MV-4-11 (cell line): ENCODE results near the gene TTN.

ENCODE experiments used
- DNase-seq: peaks from one replicate; lab custom pipeline; 2025; lab: John Stamatoyannopoulos, UW

TTN gene

DNA sequence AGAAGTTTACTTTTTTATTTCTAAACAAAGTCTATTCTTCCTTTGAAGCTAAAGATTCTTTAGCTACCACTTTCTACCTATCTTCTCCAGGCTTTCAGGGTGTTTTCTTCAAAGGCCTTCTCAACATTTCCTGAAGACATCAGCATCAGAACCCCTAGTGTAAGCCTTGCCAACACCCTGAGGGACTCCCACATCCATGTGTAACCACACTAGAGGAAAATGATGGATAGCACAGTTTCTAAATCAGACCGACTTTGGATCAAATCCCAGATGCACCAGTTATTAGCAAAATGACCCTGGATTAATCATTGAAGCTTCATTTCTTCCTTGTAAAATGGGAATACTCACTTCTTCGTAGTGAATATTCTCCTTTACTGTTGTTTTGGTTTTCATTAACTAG, 4.7 kb upstream of the TTN start:
- no peak for DNase-seq

DNA sequence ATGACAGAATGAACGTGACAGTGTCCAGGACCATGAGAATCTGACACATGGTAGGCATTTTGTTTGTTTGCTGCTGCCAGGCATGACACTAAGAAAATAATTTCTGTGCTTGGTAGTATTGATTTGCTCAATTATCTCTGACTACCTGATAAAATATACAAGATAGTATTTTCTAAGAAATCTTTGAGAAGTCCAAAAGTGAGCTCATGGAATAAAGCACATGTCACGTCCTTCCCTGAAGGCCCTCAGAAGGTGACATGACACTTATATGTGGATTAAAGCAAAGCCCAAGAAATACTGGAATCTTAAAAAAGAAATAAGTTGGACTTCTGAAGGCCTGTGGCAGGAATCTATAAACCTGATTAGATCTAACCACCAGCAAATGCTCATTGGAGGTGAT, 3.8 kb upstream of the TTN start:
- no peak for DNase-seq

- DNase-seq: no peak
These were observed 3.2 kb upstream of the TTN start for GRCh38 chr2:178810422-178810821.

DNA sequence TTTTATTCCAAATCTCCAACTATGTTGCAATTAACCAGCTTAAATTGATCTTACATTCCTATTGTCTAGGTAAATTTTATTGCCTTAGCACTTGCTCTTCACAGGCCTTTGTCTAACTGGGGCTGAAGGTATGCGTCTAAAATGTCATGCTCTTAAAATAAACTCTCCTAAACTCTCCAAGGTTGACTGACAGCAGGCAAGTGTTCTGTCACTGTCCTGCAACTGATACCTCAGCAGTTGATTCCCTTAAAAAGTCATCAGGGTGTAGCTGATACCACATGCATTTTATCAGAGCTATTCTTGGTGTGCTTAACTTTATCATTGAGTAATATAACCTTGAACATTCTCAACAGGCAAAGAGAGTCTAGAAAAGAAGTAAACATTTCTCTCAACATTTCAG, 680 bp downstream of the TTN start:
- DNase-seq: no peak

GRCh38 chr2:178805457-178805856, 1.8 kb downstream of the TTN start:
- DNase-seq: no peak

- peak; percentile 57 for DNase-seq
These were observed 2.4 kb downstream of the TTN start for GRCh38 chr2:178804791-178805190.

GRCh38 chr2:178800510-178800909, 6.7 kb downstream of the TTN start:
- DNase-seq: no peak

DNA sequence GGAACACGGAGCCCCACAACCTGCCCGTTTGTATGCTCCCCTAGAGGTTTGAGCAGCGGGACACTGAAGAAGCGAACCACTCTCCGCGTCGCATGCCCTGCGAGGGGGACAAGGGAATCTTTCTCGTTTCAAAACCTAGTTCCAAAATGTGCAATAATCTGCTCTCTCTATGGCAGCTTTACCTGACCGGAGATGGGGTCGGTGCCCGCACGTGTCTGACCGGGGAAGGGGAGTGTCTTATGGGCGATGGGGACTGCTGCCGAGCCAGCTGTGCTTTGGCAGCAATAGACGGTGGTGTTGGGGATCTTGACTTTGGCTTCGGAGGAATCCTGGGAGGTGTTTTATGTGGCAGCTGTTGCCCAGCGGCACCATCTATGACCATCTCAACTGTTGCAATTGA, 7.9 kb downstream of the TTN start:
- DNase-seq: no peak

DNA sequence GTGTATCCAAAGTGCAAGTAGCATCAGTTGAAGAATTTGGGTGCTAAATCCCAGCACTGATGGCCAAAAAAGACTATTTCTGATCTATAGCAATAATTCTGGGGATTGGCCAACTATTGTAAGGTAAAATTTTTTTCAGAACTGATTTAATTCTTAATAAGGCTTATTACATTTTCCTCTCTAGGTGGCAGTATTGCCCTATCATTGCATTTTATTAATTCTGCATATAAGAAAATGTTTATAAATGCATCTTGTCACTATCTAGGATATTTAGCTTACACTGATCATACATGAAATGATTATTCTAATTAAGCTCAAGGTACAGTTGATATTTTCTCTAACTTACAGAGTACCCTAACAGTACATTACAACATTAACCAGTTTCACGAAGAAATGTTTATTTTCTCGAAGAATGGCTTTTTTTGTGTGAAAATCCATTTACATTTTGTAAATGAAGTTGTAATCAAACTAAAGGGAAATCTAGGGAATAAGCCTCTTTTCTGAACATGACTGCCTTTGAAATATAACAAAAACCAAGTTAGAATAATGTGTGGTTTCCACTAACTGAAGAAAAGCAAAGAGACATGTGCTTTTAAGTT, 11.0 kb downstream of the TTN start:
- DNase-seq: peak; percentile 1

- DNase-seq: no peak
These were observed 19.3 kb downstream of the TTN start for GRCh38 chr2:178787934-178788333.

- DNase-seq: no peak
These were observed 20.1 kb downstream of the TTN start for GRCh38 chr2:178787155-178787554.

DNA sequence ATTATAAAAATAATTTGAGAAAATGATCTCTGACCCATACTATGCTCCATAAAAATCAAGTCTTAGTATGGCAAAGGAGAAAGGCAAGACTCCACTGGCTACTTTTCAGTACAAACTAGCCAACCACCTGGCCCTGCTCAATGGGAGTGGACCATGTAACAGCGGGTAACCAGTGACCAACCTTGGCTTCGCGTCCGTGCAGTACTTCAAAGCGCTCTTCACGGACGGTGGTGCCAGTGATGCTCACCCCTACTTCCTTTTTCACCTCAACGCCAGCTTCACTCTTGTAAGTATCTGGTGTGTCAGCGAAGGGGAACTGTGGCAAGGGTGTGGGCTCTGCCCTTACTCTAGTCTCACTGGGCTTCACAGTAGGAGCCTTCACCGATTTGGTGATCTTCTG, 23.3 kb downstream of the TTN start:
- no peak for DNase-seq

GRCh38 chr2:178782236-178782635, 25.0 kb downstream of the TTN start:
- DNase-seq: no peak

GRCh38 chr2:178777577-178777976, 29.6 kb downstream of the TTN start:
- DNase-seq: no peak

DNA sequence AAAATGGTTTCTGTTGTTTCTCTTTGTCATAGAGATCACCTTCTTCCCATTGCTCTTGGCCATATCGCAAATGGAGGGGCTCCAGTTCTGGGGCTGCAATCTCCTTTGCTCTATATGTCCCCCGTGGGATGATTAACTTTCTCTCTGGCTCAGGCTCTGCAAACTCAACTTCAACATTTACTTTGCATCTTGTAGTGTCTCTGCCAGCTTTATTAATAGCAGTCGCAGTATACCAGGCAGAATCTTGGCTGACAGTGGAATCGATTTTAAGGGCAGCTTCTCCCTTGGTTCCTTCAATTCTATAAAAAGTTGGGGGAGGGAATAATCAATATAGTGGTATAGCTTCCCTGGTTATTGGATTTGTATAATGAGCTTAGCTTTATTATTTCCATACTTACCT, 30.5 kb downstream of the TTN start:
- DNase-seq: no peak

- no peak for DNase-seq
These were observed 31.2 kb downstream of the TTN start for GRCh38 chr2:178775975-178776374.

- DNase-seq: no peak
These were observed 36.7 kb downstream of the TTN start for GRCh38 chr2:178770518-178770917.

DNA sequence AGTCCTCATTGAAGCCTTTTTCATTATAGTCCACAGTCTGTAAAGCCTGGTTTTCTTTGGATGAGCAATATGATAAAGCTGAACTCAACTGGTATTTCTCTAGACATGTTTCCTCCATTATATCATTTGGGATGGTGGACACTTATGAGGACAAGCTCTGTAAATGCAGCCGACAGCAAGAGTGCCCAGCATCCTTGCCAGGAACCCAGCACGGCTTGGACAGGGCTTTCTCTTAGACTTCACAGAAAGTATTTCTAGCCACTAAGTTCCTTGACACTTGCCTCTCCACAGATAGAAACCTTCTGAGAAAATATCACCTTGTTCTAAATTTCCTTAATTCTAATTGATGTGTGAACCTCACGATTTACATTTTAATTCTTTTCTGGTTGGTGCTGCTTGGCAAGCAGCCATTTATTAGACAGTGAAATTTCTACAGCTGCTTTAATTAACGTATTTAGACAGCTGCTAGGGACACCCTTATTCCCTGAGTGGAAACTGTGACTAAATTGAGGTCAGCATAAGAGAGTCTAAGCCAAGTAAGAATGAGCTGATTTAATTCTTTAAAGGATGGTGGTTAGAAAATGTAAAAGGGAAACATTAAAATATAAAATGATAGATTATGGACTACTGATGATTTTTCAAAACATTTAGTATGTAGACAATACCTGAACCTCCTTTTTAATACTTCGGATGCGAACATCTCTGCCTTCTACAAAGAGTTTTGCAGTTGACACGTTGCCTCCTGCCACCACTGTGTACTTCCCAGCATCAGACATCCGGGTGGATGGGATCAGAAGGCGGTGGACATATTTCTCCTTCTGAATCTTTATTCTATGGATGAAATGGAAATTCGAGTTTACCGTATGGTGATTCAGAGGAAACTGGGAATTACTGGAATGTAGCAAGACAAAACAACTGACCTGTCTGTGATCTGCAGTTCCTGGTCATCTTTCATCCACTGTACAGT, 39.8 kb downstream of the TTN start:
- no peak for DNase-seq

DNA sequence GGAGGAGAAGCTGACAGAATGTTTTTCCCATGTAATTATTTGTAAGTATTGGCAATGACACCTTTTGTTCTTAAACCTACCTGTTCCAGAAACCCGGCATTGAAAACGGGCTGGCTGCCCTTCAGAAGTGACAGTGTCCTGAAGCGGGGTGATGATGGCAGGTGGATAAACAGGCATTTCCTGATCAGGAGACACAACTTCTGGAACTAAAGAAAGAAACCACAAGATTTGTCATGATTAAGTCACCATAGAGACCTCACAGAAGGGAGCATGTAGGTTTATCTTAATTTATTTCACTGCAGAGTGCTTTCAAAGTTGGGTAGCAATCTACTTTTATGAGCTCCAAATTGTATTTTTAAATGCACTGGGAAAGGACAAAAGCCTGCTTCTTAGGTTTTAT, 43.1 kb downstream of the TTN start:
- DNase-seq: no peak

GRCh38 chr2:178761759-178762371, 45.4 kb downstream of the TTN start:
- peak; percentile 6 for DNase-seq

GRCh38 chr2:178756843-178757242, 50.4 kb downstream of the TTN start:
- no peak for DNase-seq

- DNase-seq: no peak
These were observed 50.9 kb downstream of the TTN start for GRCh38 chr2:178756343-178756742.

GRCh38 chr2:178747767-178748166, 59.5 kb downstream of the TTN start:
- no peak for DNase-seq
